Hepatocyte (in vitro differentiated cells): Measurements from ENCODE around the gene MTCH1. TPM values are rescaled to one million over a fixed set of nuclear protein-coding genes. Genes with fewer than 3 reads are reported as not detected.

Experiments used
- polyA plus RNA-seq: library from polyadenylated mRNA; unstranded; fragments of >200 nt; fragmentation: Nextera tagmentation; extraction: Ambion mirVana; gene quantifications from 2 replicates; pipeline ENCODE4 v1.2.1, GENCODE V29; 2016
- total RNA-seq: library from RNA; depleted of rRNA; stranded (reverse); fragments of >200 nt; gene quantifications from 2 replicates; pipeline ENCODE4 v1.2.3, GENCODE V29; 2014

MTCH1 gene
- total and polyA plus RNA-seq, 2 experiments from 2014 or later, result 203 to 395 TPM

Other genes with a start within 250 kb of the MTCH1 start
- gene CPNE5, start 146.8 kb downstream of the MTCH1 start, total RNA-seq, result 0.30 and 1.4 TPM in 2 replicates
- 0.55 and 1.2 TPM in 2 replicates for gene CPNE5, start 146.8 kb downstream of the MTCH1 start, polyA plus RNA-seq
- 52.3 and 53.0 TPM in 2 replicates for gene PPIL1, start 111.4 kb downstream of the MTCH1 start, total RNA-seq
- 42.6 and 51.7 TPM in 2 replicates for gene PPIL1, start 111.4 kb downstream of the MTCH1 start, polyA plus RNA-seq
- 39.6 and 44.8 TPM in 2 replicates for gene C6orf89, start 100.2 kb downstream of the MTCH1 start, total RNA-seq
- 39.2 and 45.2 TPM in 2 replicates for gene C6orf89, start 100.2 kb downstream of the MTCH1 start, polyA plus RNA-seq
- gene PI16, start 31.5 kb downstream of the MTCH1 start, total RNA-seq, result not detected in 2 replicates
- gene PI16, start 31.5 kb downstream of the MTCH1 start, polyA plus RNA-seq, result 0.28 TPM in 1 of 2 replicates, not detected in the other
- gene FGD2, start 19.5 kb upstream of the MTCH1 start, total RNA-seq, result 2.5 and 4.6 TPM in 2 replicates
- gene FGD2, start 19.5 kb upstream of the MTCH1 start, polyA plus RNA-seq, result 3.7 and 5.2 TPM in 2 replicates
- gene PIM1, start 184.0 kb upstream of the MTCH1 start, total RNA-seq, result 71.3 and 81.0 TPM in 2 replicates
- gene PIM1, start 184.0 kb upstream of the MTCH1 start, polyA plus RNA-seq, result 96.6 and 99.1 TPM in 2 replicates